K562 (cell line): ENCODE data around the gene PPP6R3.

Experiments used
- ATF3 ChIP-seq, 2 experiments: fragments of 450-650 bp in 1 of 2; sonication (generic) in 1 of 2; formaldehyde crosslinking in 1 of 2; IDR thresholded peaks in 1 of 2; conservative IDR thresholded peaks in 1 of 2; 2 replicates each; pipeline versions ENCODE4 v1.6.1 to v1.8.1; 2016 to 2023; ENCODE audit warnings: mild to moderate bottlenecking in 2 of 2, moderate library complexity in 2 of 2, inconsistent platforms in 1 of 2, missing genetic modification reagents in 1 of 2
- CEBPB ChIP-seq: fragments of 450-650 bp; IDR thresholded peaks from 2 replicates; pipeline ENCODE4 v1.6.1; 2016; ENCODE audit warnings: missing genetic modification characterization, missing compliant biosample characterization
- CTCF ChIP-seq, 3 experiments: IDR thresholded peaks in 2 of 3; conservative IDR thresholded peaks in 1 of 3; 2 replicates each; pipeline ENCODE4 v1.5.1; 2011 to 2012; ENCODE audit warnings: low read length in 3 of 3, mild to moderate bottlenecking in 3 of 3, control low read depth in 2 of 3, improper control_type of control experiment in 1 of 3, inconsistent platforms in 1 of 3, low read depth in 1 of 3, mixed read lengths in 1 of 3, moderate library complexity in 1 of 3; ENCODE audit not compliant: insufficient read depth in 2 of 3
- DMBX1 ChIP-seq: fragments of 250-450 bp; sonication (Bioruptor Pico); IDR thresholded peaks from 2 replicates; pipeline ENCODE4 v1.8.0; 2022; ENCODE audit warnings: inconsistent platforms, mild to moderate bottlenecking, moderate library complexity, borderline replicate concordance
- NELFE ChIP-seq: IDR thresholded peaks from 2 replicates; pipeline ENCODE4 v1.6.1; 2011; ENCODE audit warnings: mild to moderate bottlenecking; ENCODE audit not compliant: insufficient read depth, insufficient read length
- PML ChIP-seq: IDR thresholded peaks from 2 replicates; pipeline ENCODE4 v1.6.1; 2012; ENCODE audit warnings: low read length, inconsistent platforms
- POLR2AphosphoS5 ChIP-seq: IDR thresholded peaks from 2 replicates; pipeline ENCODE4 v1.6.1; 2011; ENCODE audit warnings: mild to moderate bottlenecking, low read depth, low read length, moderate library complexity; ENCODE audit not compliant: control insufficient read depth, insufficient read depth
- PRPF4 ChIP-seq: fragments of 200-400 bp; formaldehyde crosslinking; IDR thresholded peaks from one replicate; pipeline ENCODE4 v1.6.1; 2017; ENCODE audit warnings: low read length, low read depth, mild to moderate bottlenecking; ENCODE audit not compliant: insufficient read depth, poor library complexity, severe bottlenecking
- RAD21 ChIP-seq, 2 experiments: fragments of 250-450 bp in 1 of 2; fragments of 450-650 bp in 1 of 2; sonication (Bioruptor Pico) in 1 of 2; formaldehyde crosslinking in 1 of 2; IDR thresholded peaks in 1 of 2; conservative IDR thresholded peaks in 1 of 2; 2 replicates each; pipeline versions ENCODE4 v1.4.0 to v1.8.0; 2020 to 2022; ENCODE audit warnings: mild to moderate bottlenecking in 2 of 2, moderate library complexity in 1 of 2
- ZNF274 ChIP-seq: IDR thresholded peaks from 2 replicates; pipeline ENCODE4 v1.6.1; 2011; ENCODE audit warnings: low read depth, mild to moderate bottlenecking, low read length, moderate library complexity, borderline replicate concordance
- ZZZ3 ChIP-seq: fragments of 450-650 bp; IDR thresholded peaks from 2 replicates; pipeline ENCODE4 v1.6.1; 2016; ENCODE audit warnings: antibody characterized with exemption, mild to moderate bottlenecking, moderate library complexity
- TF ChIP-seq, protein P1 (sequence below): IDR thresholded peaks from 2 replicates; pipeline ENCODE4 v1.6.1; 2016; ENCODE audit warnings: missing genetic modification characterization, missing compliant biosample characterization

DNA sequence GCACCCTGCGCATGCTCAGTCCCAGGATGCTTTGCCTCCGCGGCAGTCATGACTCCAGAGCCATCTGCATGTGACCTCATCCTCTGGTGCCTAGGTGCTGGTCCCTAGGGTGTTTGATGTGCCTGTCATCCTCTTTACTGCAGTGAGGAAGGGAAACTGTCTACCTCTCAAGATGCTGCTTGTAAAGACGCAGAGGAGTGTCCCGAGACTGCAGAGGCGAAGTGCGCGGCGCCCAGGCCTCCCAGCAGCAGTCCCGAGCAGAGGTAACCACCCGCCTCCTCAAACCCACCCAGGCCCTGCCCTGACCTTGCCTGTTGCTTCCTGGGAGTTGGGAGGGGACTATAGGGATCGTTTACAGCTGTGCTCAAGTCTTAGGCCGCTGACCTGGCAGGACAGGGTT is 149.2 kb downstream of the PPP6R3 start:
- TF ChIP-seq, protein P1, sequence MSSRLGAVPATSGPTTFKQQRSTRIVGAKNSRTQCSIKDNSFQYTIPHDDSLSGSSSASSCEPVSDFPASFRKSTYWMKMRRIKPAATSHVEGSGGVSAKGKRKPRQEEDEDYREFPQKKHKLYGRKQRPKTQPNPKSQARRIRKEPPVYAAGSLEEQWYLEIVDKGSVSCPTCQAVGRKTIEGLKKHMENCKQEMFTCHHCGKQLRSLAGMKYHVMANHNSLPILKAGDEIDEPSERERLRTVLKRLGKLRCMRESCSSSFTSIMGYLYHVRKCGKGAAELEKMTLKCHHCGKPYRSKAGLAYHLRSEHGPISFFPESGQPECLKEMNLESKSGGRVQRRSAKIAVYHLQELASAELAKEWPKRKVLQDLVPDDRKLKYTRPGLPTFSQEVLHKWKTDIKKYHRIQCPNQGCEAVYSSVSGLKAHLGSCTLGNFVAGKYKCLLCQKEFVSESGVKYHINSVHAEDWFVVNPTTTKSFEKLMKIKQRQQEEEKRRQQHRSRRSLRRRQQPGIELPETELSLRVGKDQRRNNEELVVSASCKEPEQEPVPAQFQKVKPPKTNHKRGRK (tag), result no peak
- no peak for TF ChIP-seq NELFE
- no peak for TF ChIP-seq RAD21 (CRISPR knock-in tag; conservative IDR thresholded peaks at IDR 0.05 in 1 of 2, IDR thresholded peaks at IDR 0.05 in 1 of 2)
- no peak for TF ChIP-seq POLR2AphosphoS5
- TF ChIP-seq ZNF274, result no peak
- no peak for TF ChIP-seq CTCF (IDR thresholded peaks at IDR 0.05 in 2 of 3, conservative IDR thresholded peaks at IDR 0.05 in 1 of 3; ENCODE audit: insufficient read depth in 2 of 3, low read depth in 1 of 3, low read length in 3 of 3)
- TF ChIP-seq CEBPB (tag), result no peak
- no peak for TF ChIP-seq DMBX1
- TF ChIP-seq ATF3 (IDR thresholded peaks at IDR 0.05), result no peak
- no peak for TF ChIP-seq ATF3 (CRISPR knock-in tag; conservative IDR thresholded peaks at IDR 0.05)
- no peak for TF ChIP-seq PML
- TF ChIP-seq ZZZ3, result no peak
- TF ChIP-seq PRPF4, result no peak
